Calu3 (cell line): Measurements from ENCODE around the gene PI4K2B. TPM values are rescaled to one million over a fixed set of nuclear protein-coding genes. Genes with fewer than 3 reads are reported as not detected.
"Not testable (repeated sequence)": the region's sequence is repeated elsewhere in the genome, so short reads cannot be mapped to it uniquely, and the experiment has no call there.

Source experiments
- BruUV-seq: library from RNA; stranded (reverse); fragments of 400-500 nt; replicated peaks from 2 replicates; lab custom pipeline; 2021; lab: Mats Ljungman, UMichigan
- CTCF ChIA-PET: fragments of 300-600 bp; sonication (Branson Sonifier 250); formaldehyde crosslinking; loops from one replicate; lab custom pipeline; 2022; ENCODE audit warnings: antibody characterized with exemption; lab: Charles Lee
- DNase-seq: peaks from one replicate; pipeline ENCODE4 v3.0.0; 2022
- H3K27ac Mint-ChIP-seq: one replicate; pipeline ENCODE4 v1.8.0; 2022; ENCODE audit warnings: mixed read lengths; ENCODE audit not compliant: unreplicated experiment
- H3K27me3 Mint-ChIP-seq: one replicate; pipeline ENCODE4 v1.8.0; 2022; ENCODE audit warnings: mixed read lengths; ENCODE audit not compliant: unreplicated experiment
- H3K36me3 Mint-ChIP-seq: one replicate; pipeline ENCODE4 v1.8.0; 2022; ENCODE audit warnings: mild to moderate bottlenecking, moderate library complexity, mixed read lengths; ENCODE audit not compliant: insufficient read depth, unreplicated experiment
- H3K4me1 Mint-ChIP-seq: one replicate; pipeline ENCODE4 v1.8.0; 2022; ENCODE audit warnings: mild to moderate bottlenecking, low read depth, mixed read lengths; ENCODE audit not compliant: unreplicated experiment
- H3K4me3 Mint-ChIP-seq: one replicate; pipeline ENCODE4 v1.8.0; 2022; ENCODE audit warnings: mild to moderate bottlenecking, low read depth, moderate library complexity, mixed read lengths; ENCODE audit not compliant: unreplicated experiment
- H3K9me3 Mint-ChIP-seq: one replicate; pipeline ENCODE4 v1.8.0; 2022; ENCODE audit warnings: low read depth, mixed read lengths; ENCODE audit not compliant: unreplicated experiment
- CTCF ChIP-seq: fragments of 200-600 bp; IDR thresholded peaks from one replicate; pipeline ENCODE4 v1.8.0; 2022; ENCODE audit warnings: antibody characterized with exemption; ENCODE audit not compliant: unreplicated experiment
- intact Hi-C: fragments of 100-400 bp; cut with micrococcal nuclease; formaldehyde crosslinking; loops from one replicate; pipeline ENCODE4 v1.10.0; 2022; ENCODE audit not compliant: unreplicated experiment
- total RNA-seq: library from RNA; stranded (reverse); gene quantifications from 2 replicates; pipeline ENCODE4 v1.2.3, GENCODE V29; 2022

The PI4K2B gene
- total RNA-seq, 1 experiment from 2014 or later, result 13.2 TPM

DNA sequence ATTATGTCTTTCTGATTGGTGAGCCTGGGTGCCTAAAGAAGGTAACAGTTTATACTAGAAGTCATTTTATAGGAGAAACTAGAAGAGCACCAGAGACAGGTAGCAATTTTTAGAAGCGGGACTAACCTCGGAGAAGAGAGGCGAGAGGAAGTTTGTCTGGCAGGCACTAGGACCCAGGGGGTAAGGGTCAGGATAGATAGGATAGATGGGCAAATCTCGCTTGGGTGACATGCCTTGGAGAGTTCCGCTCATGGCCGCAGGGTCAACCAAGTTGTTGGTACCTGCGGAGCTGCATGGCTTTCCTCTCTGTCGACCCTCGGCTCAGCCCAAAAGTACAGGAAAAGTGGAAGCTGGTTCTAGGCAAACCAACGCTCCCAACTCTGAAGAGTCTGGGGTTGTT lies 11.3 kb downstream of the PI4K2B start:
- no peaks in the 10 kb centered on the region for H3K36me3 Mint-ChIP-seq
- no TSS peak for BruUV-seq
- H3K4me1 Mint-ChIP-seq, result peaks cover 11% of the 10 kb centered on the region
- H3K27me3 Mint-ChIP-seq, result no peaks in the 10 kb centered on the region
- no peak for TF ChIP-seq CTCF
- intact Hi-C loops, result no loop called here
- peaks cover 2% of the 10 kb centered on the region for H3K9me3 Mint-ChIP-seq
- H3K4me3 Mint-ChIP-seq, result no peak overlapping the region
- DNase-seq, result no peak
- no peak overlapping the region for H3K27ac Mint-ChIP-seq
- CTCF ChIA-PET, result no interaction called here

- no TSS peak for BruUV-seq
- H3K4me3 Mint-ChIP-seq, result no peak overlapping the region
- peaks cover 2% of the 10 kb centered on the region for H3K9me3 Mint-ChIP-seq
- H3K27me3 Mint-ChIP-seq, result no peaks in the 10 kb centered on the region
- TF ChIP-seq CTCF, result no peak
- DNase-seq, result no peak
- no peaks in the 10 kb centered on the region for H3K36me3 Mint-ChIP-seq
- CTCF ChIA-PET, result interaction anchor here (0.9 kb wide), 1 partner anchor 65 kb away, joined by 3 read pairs; the partner anchor contains the start of gene ZCCHC4
- peaks cover 12% of the 10 kb centered on the region for H3K4me1 Mint-ChIP-seq
- no peak overlapping the region for H3K27ac Mint-ChIP-seq
- intact Hi-C loops, result no loop called here
These were observed 13.1 kb downstream of the PI4K2B start for GRCh38 chr4:25246680-25247611.

- H3K27ac Mint-ChIP-seq, H3K27me3 Mint-ChIP-seq, CTCF ChIA-PET, intact Hi-C loops, H3K4me3 Mint-ChIP-seq, DNase-seq, H3K36me3 Mint-ChIP-seq, BruUV-seq, H3K9me3 Mint-ChIP-seq: not testable (repeated sequence)
- peaks cover 12% of the 10 kb centered on the region for H3K4me1 Mint-ChIP-seq
These were observed 15.0 kb downstream of the PI4K2B start for GRCh38 chr4:25248875-25249274.

- H3K27ac Mint-ChIP-seq, BruUV-seq, H3K9me3 Mint-ChIP-seq, H3K27me3 Mint-ChIP-seq, H3K4me3 Mint-ChIP-seq, DNase-seq, CTCF ChIA-PET, intact Hi-C loops, H3K36me3 Mint-ChIP-seq: not testable (repeated sequence)
- peaks cover 12% of the 10 kb centered on the region for H3K4me1 Mint-ChIP-seq
These were observed 15.7 kb downstream of the PI4K2B start for GRCh38 chr4:25249494-25249893.

GRCh38 chr4:25252230-25253070 lies 18.6 kb downstream of the PI4K2B start:
- peaks cover 4% of the 10 kb centered on the region for H3K36me3 Mint-ChIP-seq
- BruUV-seq, result no TSS peak
- H3K27me3 Mint-ChIP-seq, result no peaks in the 10 kb centered on the region
- CTCF ChIA-PET, result interaction anchor here (0.7 kb wide), 2 partner anchors 39 to 60 kb away, joined by 3 read pairs; partner anchors contain the start of gene ZCCHC4
- H3K4me3 Mint-ChIP-seq, result no peak overlapping the region
- H3K4me1 Mint-ChIP-seq, result peaks cover 12% of the 10 kb centered on the region
- peaks cover 2% of the 10 kb centered on the region for H3K9me3 Mint-ChIP-seq
- no peak for TF ChIP-seq CTCF
- intact Hi-C loops, result no loop called here
- H3K27ac Mint-ChIP-seq, result no peak overlapping the region
- DNase-seq, result no peak
